Mucosa of rectum (tissue), 2 donors: Measurements from ENCODE around the gene TMEM151B.
"Not testable (repeated sequence)": the region's sequence is repeated elsewhere in the genome, so short reads cannot be mapped to it uniquely, and the experiment has no call there.

Experiments
- H3K27ac ChIP-seq, 2 donors: one replicate each; pipeline ENCODE4 v1.7.0; 2013; ENCODE audit warnings: inconsistent platforms in 2 of 2, low read depth in 2 of 2, low read length in 2 of 2
- H3K27me3 ChIP-seq, 2 donors: one replicate each; pipeline ENCODE4 v1.7.0; 2013; ENCODE audit warnings: low read length in 2 of 2; ENCODE audit not compliant: control insufficient read depth in 2 of 2, insufficient read depth in 2 of 2
- H3K36me3 ChIP-seq, 2 donors: one replicate each; pipeline ENCODE4 v1.7.0; 2013; ENCODE audit warnings: low read length in 2 of 2; ENCODE audit not compliant: control insufficient read depth in 2 of 2, insufficient read depth in 2 of 2
- H3K4me1 ChIP-seq, 2 donors: one replicate each; pipeline ENCODE4 v1.7.0; 2013; ENCODE audit warnings: low read length in 2 of 2, mild to moderate bottlenecking in 1 of 2; ENCODE audit not compliant: control insufficient read depth in 2 of 2, insufficient read depth in 2 of 2
- H3K4me3 ChIP-seq, 2 donors: one replicate each; pipeline ENCODE4 v1.7.0; 2013; ENCODE audit warnings: low read length in 2 of 2
- H3K9ac ChIP-seq, 2 donors: one replicate each; pipeline ENCODE4 v1.7.0; 2013; ENCODE audit warnings: low read length in 2 of 2, low read depth in 1 of 2, mild to moderate bottlenecking in 1 of 2
- H3K9me3 ChIP-seq, 2 donors: one replicate each; pipeline ENCODE4 v1.7.0; 2013; ENCODE audit warnings: low read length in 2 of 2; ENCODE audit not compliant: control insufficient read depth in 2 of 2
- donor health status: healthy.
- donor health status: Normal muscosa, but diverticular disease.

The TMEM151B gene

DNA sequence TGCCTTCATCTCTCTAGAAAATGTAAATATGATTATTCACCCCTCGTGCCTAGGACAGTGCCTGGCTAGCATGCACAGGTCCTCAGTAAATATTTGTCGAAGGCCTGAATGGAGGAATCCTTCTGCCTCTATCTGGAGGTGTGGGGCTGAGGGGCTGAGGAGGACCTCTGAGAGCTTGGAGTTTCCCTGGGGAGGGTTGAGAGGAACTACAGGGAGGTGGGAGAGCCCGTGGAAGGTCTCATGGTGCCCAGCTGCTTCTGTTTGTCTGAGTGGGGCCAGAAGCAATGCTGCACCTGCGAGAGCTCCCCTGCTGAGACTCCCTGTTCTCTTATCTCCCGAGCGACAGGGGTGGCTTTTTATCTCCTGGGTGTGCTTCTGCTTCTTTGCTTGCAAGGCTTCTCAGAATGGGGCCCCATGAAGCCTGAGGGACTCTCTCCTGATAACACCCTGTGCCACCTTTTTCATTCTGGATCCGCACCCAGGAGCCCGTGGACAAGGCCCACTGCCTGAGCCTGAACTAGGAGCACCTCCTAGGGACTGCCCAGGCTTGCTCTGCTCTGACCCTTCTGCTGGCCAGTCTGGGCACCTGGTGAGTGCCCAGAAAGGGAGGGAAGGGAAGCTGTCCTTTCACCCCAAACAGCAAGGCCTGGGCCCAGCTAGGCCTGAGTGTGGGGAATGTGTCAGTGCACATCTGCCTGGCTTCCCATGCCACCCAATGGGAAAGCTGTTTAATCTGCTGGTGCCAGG is 44.5 kb upstream of the TMEM151B start:
- Histone ChIP-seq H3K4me1 (peaks cover 25 to 26% of the 10 kb centered on the region in 2 donors), H3K9ac (no peak overlapping the region), H3K9me3 (no peaks in the 10 kb centered on the region), H3K36me3 (peaks cover 0 to 3% of the 10 kb centered on the region in 2 donors), H3K4me3 (peak overlapping the region in 1 of 2 donors; percentile 31), H3K27me3 (no peaks in the 10 kb centered on the region), H3K27ac (peak overlapping the region in 1 of 2 donors; percentile 40)

DNA sequence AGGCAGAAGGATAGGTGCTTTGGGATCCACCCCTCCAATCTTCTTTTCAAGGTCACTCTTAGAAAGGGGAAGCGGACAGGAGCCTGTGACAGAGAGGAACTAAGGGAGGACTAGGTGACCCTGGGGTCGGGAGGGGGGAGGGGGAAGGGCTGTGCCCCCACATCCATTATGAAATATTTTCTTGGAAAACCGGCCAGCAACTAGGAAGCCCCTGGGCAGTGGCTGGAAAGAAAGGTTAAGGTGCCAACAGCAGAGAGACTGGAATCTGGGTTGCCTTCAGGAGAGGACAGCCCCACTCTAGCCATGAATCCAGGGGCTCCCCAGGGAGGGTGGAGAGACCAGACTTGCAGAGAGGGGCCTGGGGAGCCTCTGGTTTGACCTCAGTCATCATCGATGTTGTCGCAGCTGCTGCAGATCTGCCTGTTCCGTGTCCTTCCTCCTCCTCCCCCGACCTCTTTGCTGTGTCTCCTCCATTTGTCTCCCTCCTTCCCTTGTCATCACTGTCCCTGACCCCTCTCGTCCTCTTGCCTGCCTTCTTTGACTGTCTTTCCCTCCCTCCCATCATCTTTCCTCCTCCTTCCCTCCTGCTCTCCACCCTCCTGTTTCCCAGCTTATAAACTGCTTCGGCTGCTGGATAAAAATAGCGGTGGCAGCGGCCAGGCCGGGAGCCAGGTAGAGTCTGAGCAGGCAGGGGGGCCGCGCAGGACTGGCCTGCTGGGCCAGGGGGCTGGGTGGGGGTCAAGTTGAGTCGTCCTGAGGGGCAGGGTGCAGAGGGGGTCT is 43.7 kb upstream of the TMEM151B start:
- H3K27ac ChIP-seq = peak overlapping the region in 1 of 2 donors; percentile 40

DNA sequence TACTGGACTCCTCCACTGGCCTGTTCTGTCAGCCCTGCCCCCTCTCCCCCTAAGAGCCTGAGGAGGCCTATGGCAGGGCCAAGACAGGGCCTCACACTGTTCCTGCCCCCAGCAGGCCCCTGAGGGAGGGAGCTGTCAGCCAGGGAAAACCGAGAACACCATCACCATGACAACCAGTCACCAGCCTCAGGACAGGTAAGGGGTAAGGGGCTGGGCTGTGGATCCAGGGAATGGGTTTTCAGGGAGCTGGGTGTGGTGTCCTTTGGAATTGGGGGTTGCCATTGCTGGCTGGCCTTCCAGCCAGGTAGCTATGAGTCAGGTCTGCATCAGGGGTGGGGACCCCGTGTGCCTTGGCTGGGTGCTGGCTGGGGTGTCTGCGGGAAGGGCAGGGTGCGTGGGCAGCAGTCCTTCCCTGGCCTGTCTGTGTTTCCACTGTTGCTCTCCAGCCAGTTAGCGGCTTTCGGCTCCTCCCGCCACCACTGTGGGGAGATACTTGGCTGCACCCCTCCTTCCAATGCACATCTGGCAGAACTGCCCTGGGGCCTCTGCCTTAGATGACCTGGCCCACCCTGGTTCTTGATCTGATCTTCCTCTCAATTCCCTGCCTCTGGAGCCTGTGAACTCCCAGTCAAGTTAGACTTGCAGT is 43.0 kb upstream of the TMEM151B start:
- Histone ChIP-seq H3K27me3 (no peaks in the 10 kb centered on the region), H3K9ac (no peak overlapping the region), H3K4me3 (no peak overlapping the region), H3K36me3 (peaks cover 0 to 3% of the 10 kb centered on the region in 2 donors), H3K4me1 (peaks cover 12 to 15% of the 10 kb centered on the region in 2 donors), H3K27ac (peak overlapping the region in 1 of 2 donors; percentile 32), H3K9me3 (no peaks in the 10 kb centered on the region)

More for the DNA sequence above, 43.7 kb upstream of the TMEM151B start:
- Histone ChIP-seq H3K9me3 (no peaks in the 10 kb centered on the region), H3K36me3 (peaks cover 0 to 3% of the 10 kb centered on the region in 2 donors), H3K4me3 (no peak overlapping the region), H3K27me3 (no peaks in the 10 kb centered on the region), H3K4me1 (peaks cover 18 to 20% of the 10 kb centered on the region in 2 donors), H3K9ac (no peak overlapping the region)

DNA sequence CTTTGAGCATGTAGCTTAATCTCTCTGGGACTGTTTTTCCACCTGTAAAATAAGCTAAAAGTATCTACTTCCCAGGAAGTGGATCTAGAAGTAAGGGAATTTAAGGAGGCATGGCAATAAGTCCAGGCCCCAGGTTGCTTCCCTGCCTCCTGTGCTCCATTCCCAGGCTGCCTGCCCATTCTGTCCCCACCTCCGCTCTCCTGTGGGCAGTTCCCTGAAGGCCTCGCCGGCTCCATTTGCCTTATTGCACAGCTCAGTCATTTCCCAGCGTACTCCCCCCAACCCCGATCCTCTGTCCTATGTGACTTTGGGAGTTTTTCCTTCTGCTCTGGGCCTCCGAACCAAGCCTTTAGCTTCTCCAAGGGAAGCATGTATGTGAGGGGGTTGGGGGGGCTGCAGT is 42.2 kb upstream of the TMEM151B start:
- Histone ChIP-seq H3K27ac (no peak overlapping the region), H3K27me3 (no peaks in the 10 kb centered on the region), H3K9me3 (no peaks in the 10 kb centered on the region), H3K4me3 (no peak overlapping the region), H3K36me3 (peaks cover 0 to 3% of the 10 kb centered on the region in 2 donors), H3K4me1 (peaks cover 6 to 11% of the 10 kb centered on the region in 2 donors), H3K9ac (no peak overlapping the region)

DNA sequence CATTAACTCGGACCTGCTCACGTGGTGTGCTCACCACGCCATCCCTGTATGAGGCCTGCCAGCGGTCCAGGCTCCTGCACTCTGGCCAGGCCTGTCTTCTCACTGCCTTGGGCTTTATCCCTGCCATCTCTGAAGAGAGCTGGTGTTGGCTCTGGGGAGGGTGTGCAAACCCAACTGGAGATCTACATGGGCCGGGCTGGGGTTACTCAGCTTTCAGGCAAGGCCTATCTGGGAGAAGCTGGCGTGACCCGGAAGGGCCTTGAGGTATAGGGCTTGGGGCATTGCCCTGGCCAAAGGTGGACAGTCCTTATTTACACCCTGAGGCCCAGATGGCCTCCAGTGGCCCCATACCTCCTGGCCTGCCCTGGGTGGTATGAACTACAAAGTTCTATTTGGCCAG is 41.8 kb upstream of the TMEM151B start:
- Histone ChIP-seq H3K4me1 (peaks cover 6 to 11% of the 10 kb centered on the region in 2 donors), H3K9ac (no peak overlapping the region), H3K4me3 (no peak overlapping the region), H3K36me3 (peaks cover 0 to 3% of the 10 kb centered on the region in 2 donors), H3K27ac (no peak overlapping the region), H3K9me3 (no peaks in the 10 kb centered on the region), H3K27me3 (no peaks in the 10 kb centered on the region)

DNA sequence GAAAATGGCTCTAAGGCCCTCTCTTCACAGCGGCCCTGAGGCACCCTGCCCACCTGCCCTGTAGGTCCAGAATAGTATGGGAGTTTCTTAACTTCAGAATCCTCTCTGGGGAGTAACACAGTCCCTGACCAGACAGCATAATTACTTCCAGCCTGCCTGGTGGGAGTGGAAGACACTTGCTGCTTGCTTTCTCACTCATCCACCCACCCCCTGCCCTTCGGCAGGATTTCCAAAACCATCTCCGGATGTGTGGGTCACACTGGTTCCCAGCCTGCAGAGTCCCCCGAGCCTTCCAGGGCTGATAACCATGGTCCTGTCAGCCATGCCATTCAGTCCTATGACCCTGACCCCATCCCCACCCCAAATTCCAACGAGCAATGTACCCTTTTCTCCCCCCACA is 41.4 kb upstream of the TMEM151B start:
- H3K9ac ChIP-seq = no peak overlapping the region
- H3K27ac ChIP-seq = no peak overlapping the region
- H3K4me3 ChIP-seq = no peak overlapping the region
- peaks cover 0 to 3% of the 10 kb centered on the region in 2 donors for H3K36me3 ChIP-seq
- H3K9me3 ChIP-seq = no peaks in the 10 kb centered on the region
- peaks cover 8 to 10% of the 10 kb centered on the region in 2 donors for H3K4me1 ChIP-seq
- H3K27me3 ChIP-seq = no peaks in the 10 kb centered on the region

DNA sequence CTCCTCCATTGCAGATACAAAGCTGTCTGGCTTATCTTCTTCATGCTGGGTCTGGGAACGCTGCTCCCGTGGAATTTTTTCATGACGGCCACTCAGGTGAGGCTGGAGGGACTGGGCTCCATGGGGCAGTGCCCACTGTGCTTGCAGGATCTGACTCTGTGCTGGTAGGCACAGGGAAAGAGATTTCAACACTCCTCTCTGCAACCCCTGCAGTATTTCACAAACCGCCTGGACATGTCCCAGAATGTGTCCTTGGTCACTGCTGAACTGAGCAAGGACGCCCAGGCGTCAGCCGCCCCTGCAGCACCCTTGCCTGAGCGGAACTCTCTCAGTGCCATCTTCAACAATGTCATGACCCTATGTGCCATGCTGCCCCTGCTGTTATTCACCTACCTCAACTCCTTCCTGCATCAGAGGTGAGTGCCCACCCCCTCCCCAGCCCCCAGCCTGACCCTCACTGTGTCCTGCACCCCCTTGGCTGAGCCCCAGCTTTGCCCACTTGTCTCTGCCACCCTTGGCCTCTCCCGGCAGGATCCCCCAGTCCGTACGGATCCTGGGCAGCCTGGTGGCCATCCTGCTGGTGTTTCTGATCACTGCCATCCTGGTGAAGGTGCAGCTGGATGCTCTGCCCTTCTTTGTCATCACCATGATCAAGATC is 40.7 kb upstream of the TMEM151B start:
- no peaks in the 10 kb centered on the region for H3K9me3 ChIP-seq
- no peak overlapping the region for H3K4me3 ChIP-seq
- peaks cover 0 to 3% of the 10 kb centered on the region in 2 donors for H3K36me3 ChIP-seq
- H3K4me1 ChIP-seq = peaks cover 7 to 10% of the 10 kb centered on the region in 2 donors
- H3K27me3 ChIP-seq = no peaks in the 10 kb centered on the region
- no peak overlapping the region for H3K27ac ChIP-seq
- H3K9ac ChIP-seq = no peak overlapping the region

DNA sequence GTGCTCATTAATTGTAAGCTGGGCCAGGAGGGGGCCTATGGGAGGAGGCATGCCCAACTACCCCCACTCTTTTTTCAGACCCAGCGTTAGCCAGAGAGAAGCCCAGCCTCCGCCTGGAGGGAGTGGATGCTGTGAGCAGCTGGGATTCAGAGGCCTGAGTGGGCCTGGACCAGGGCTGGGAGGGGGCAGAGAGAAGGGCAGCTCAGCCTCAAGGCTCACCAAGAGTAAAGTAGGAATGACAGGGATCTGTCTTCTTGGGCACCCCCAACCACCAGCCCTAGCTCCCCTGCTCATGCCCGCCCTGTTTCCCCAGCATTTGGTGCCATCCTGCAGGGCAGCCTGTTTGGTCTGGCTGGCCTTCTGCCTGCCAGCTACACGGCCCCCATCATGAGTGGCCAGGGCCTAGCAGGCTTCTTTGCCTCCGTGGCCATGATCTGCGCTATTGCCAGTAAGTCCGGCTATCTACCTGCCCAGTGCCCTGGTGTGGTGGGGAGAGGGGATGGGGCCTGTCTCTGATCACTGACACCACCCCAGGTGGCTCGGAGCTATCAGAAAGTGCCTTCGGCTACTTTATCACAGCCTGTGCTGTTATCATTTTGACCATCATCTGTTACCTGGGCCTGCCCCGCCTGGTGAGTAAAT is 40.1 kb upstream of the TMEM151B start:
- Histone ChIP-seq H3K4me1 (peaks cover 13 to 16% of the 10 kb centered on the region in 2 donors), H3K36me3 (peaks cover 0 to 3% of the 10 kb centered on the region in 2 donors), H3K4me3 (no peak overlapping the region), H3K9me3 (no peaks in the 10 kb centered on the region), H3K27me3 (no peaks in the 10 kb centered on the region), H3K9ac (no peak overlapping the region), H3K27ac (no peak overlapping the region)

DNA sequence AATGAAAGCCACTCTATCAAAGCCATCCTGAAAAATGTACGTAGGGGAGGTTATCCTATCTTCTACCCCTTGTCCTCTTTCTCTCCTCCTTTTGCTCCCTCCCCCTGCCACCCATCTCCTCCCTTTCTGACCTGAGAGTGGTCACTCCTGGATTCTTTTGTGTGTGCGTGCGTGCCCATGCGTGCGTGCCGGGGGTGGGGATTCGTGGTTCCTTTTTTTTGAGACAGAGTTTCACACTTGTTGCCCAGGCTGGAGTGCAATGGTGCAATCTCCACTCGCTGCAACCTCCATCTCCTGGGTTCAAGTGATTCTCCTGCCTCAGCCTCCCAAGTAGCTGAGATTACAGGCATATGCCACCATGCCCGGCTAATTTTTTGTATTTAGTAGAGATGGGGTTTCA is 38.8 kb upstream of the TMEM151B start:
- H3K27ac ChIP-seq, H3K9ac ChIP-seq, H3K36me3 ChIP-seq, H3K4me3 ChIP-seq, H3K9me3 ChIP-seq, H3K27me3 ChIP-seq: not testable (repeated sequence)
- peaks cover 13% of the 10 kb centered on the region in 2 donors for H3K4me1 ChIP-seq
